IMR-90 (cell line): ENCODE measurements around the gene C11orf21. TPM values are rescaled to one million over a fixed set of nuclear protein-coding genes. Genes with fewer than 3 reads are reported as not detected.

Source experiments
- ATAC-seq: fragments of 200-7000 bp; cut with Tn5 transposase; 2 replicates; pipeline ENCODE4 v1.9.1; 2020; ENCODE audit warnings: low read depth, mild to moderate bottlenecking, moderate library complexity
- BruUV-seq: library from RNA; stranded (reverse); fragments of 400-500 nt; replicated peaks from 2 replicates; lab custom pipeline; 2021; lab: Mats Ljungman, UMichigan
- CTCF ChIA-PET: fragments of 300-600 bp; formaldehyde crosslinking; extraction: SDS; loops from one replicate; lab custom pipeline; 2021; ENCODE audit warnings: antibody characterized with exemption; lab: Yijun Ruan, JAX
- POLR2A ChIA-PET: fragments of 300-600 bp; sonication (Branson Sonifier 250); formaldehyde crosslinking; loops from one replicate; lab custom pipeline; 2022; ENCODE audit warnings: antibody characterized with exemption; ENCODE audit not compliant: unreplicated experiment; lab: Charles Lee
- DNase-seq: peaks from one replicate; pipeline ENCODE4 v3.0.0; 2013
- H2AFZ ChIP-seq: replicated peaks from 2 replicates; pipeline ENCODE3; 2013; ENCODE audit warnings: low read length, mild to moderate bottlenecking; ENCODE audit not compliant: poor library complexity
- H2AK5ac ChIP-seq: 2 replicates; pipeline ENCODE4 v1.6.1; 2013; ENCODE audit warnings: low read depth, low read length, inconsistent platforms
- H2AK9ac ChIP-seq: replicated peaks from 2 replicates; pipeline ENCODE3; 2013; ENCODE audit warnings: mild to moderate bottlenecking, low read depth, low read length, moderate library complexity; ENCODE audit not compliant: poor library complexity
- H2BK120ac ChIP-seq: 2 replicates; pipeline ENCODE4 v1.6.1; 2013; ENCODE audit warnings: low read depth, low read length, inconsistent platforms
- H2BK15ac ChIP-seq: 3 replicates; pipeline ENCODE4 v1.6.1; 2013; ENCODE audit warnings: low read depth, low read length, inconsistent platforms
- H2BK20ac ChIP-seq: 2 replicates; pipeline ENCODE4 v1.6.1; 2013; ENCODE audit warnings: low read depth, mild to moderate bottlenecking, inconsistent platforms, low read length, moderate library complexity
- H2BK5ac ChIP-seq: 2 replicates; pipeline ENCODE4 v1.6.1; 2013; ENCODE audit warnings: mild to moderate bottlenecking, low read depth, low read length, inconsistent platforms; ENCODE audit not compliant: poor library complexity, severe bottlenecking
- H3K14ac ChIP-seq: replicated peaks from 2 replicates; pipeline ENCODE4 v1.6.1; 2013; ENCODE audit warnings: low read depth, low read length, inconsistent platforms
- H3K18ac ChIP-seq: 2 replicates; pipeline ENCODE4 v1.6.1; 2013; ENCODE audit warnings: low read depth, low read length, control low read depth
- H3K23ac ChIP-seq: 2 replicates; pipeline ENCODE4 v1.6.1; 2013; ENCODE audit warnings: low read depth, low read length, inconsistent platforms
- H3K27ac ChIP-seq: 2 replicates; pipeline ENCODE4 v1.5.1; 2013; ENCODE audit warnings: mild to moderate bottlenecking, control low read depth, low read length; ENCODE audit not compliant: insufficient read depth
- H3K27me3 ChIP-seq: 2 replicates; pipeline ENCODE4 v1.6.1; 2013; ENCODE audit warnings: low read length; ENCODE audit not compliant: control insufficient read depth, insufficient read depth
- H3K36me3 ChIP-seq: 2 replicates; pipeline ENCODE4 v1.6.1; 2013; ENCODE audit warnings: low read length, mixed read lengths; ENCODE audit not compliant: control insufficient read depth, insufficient read depth
- H3K4ac ChIP-seq: 2 replicates; pipeline ENCODE4 v1.6.1; 2013; ENCODE audit warnings: low read depth, low read length, inconsistent platforms
- H3K4me1 ChIP-seq: 2 replicates; pipeline ENCODE4 v1.6.1; 2013; ENCODE audit warnings: low read length, mixed read lengths; ENCODE audit not compliant: control insufficient read depth, insufficient read depth
- H3K4me2 ChIP-seq: 2 replicates; pipeline ENCODE4 v1.6.1; 2013; ENCODE audit warnings: low read depth, mild to moderate bottlenecking, control low read depth, low read length, moderate library complexity
- H3K4me3 ChIP-seq: 2 replicates; pipeline ENCODE4 v1.5.1; 2013; ENCODE audit warnings: low read depth, mild to moderate bottlenecking, control low read depth, low read length, moderate library complexity; ENCODE audit not compliant: insufficient read depth
- H3K56ac ChIP-seq: 2 replicates; pipeline ENCODE4 v1.6.1; 2013; ENCODE audit warnings: low read length, inconsistent platforms; ENCODE audit not compliant: insufficient read depth; ENCODE audit errors: extremely low read depth
- H3K79me1 ChIP-seq, 2 experiments: 2 replicates each; pipeline ENCODE4 v1.6.1; 2013; ENCODE audit warnings: low read length in 2 of 2, inconsistent platforms in 1 of 2, low read depth in 1 of 2
- H3K9ac ChIP-seq: 2 replicates; pipeline ENCODE4 v1.6.1; 2013; ENCODE audit warnings: low read depth, low read length, control low read depth
- H3K9me1 ChIP-seq: 2 replicates; pipeline ENCODE4 v1.6.1; 2013; ENCODE audit warnings: low read length, inconsistent platforms; ENCODE audit not compliant: insufficient read depth
- H3K9me3 ChIP-seq: 2 replicates; pipeline ENCODE4 v1.6.1; 2013; ENCODE audit warnings: low read length; ENCODE audit not compliant: control insufficient read depth, insufficient read depth
- H4K20me1 ChIP-seq: 2 replicates; pipeline ENCODE4 v1.6.1; 2013; ENCODE audit warnings: low read length, inconsistent platforms; ENCODE audit not compliant: insufficient read depth
- H4K5ac ChIP-seq: 2 replicates; pipeline ENCODE4 v1.6.1; 2013; ENCODE audit warnings: mild to moderate bottlenecking, low read depth, low read length, control low read depth
- H4K8ac ChIP-seq, 2 experiments: 2 replicates each; pipeline ENCODE4 v1.6.1; 2013; ENCODE audit warnings: low read depth in 2 of 2, low read length in 2 of 2, control low read depth in 1 of 2, inconsistent platforms in 1 of 2
- H4K91ac ChIP-seq: 2 replicates; pipeline ENCODE4 v1.6.1; 2013; ENCODE audit warnings: low read depth, low read length, inconsistent platforms; ENCODE audit not compliant: insufficient read depth
- CEBPB ChIP-seq: IDR thresholded peaks from 2 replicates; pipeline ENCODE4 v1.6.1; 2012; ENCODE audit warnings: low read depth, low read length, improper control_type of control experiment
- FOS ChIP-seq: fragments of 150-350 bp; IDR thresholded peaks from 2 replicates; pipeline ENCODE4 v1.6.1; 2016; ENCODE audit warnings: low read depth, low read length
- MXI1 ChIP-seq: IDR thresholded peaks from 2 replicates; pipeline ENCODE4 v1.6.1; 2012; ENCODE audit warnings: low read depth, mild to moderate bottlenecking, low read length, moderate library complexity, borderline replicate concordance
- RAD21 ChIP-seq: IDR thresholded peaks from 2 replicates; pipeline ENCODE4 v1.6.1; 2012; ENCODE audit warnings: low read length, improper control_type of control experiment
- WGBS, 2 experiments: methylation state at CpG; one replicate each; pipeline versions ENCODE4 v1.1.5 to v1.1.7; 2013; ENCODE audit warnings: missing lambda C conversion rate in 2 of 2; ENCODE audit not compliant: insufficient read length in 1 of 2; ENCODE audit errors: extremely low coverage in 2 of 2; 5-methylcytosine and 5-hydroxymethylcytosine counted together
- dilution Hi-C: fragments of 300-500 bp; cut with HindIII; formaldehyde crosslinking; loops from one replicate; pipeline ENCODE4 v1.14.3; 2018; ENCODE audit warnings: low sequenced_read_pairs; ENCODE audit not compliant: unreplicated experiment
- in situ Hi-C: fragments of 300-500 bp; cut with MboI; formaldehyde crosslinking; loops from 3 replicates; pipeline ENCODE4 v1.14.3; 2019; ENCODE audit warnings: low sequenced_read_pairs, inconsistent platforms, mixed read lengths
- intact Hi-C: fragments of 100-400 bp; cut with micrococcal nuclease; formaldehyde crosslinking; loops from 2 replicates; pipeline ENCODE4 v1.10.0; 2022
- polyA plus RNA-seq, 3 experiments: library from polyadenylated mRNA; depleted of rRNA; stranded (reverse); fragments of >200 nt; gene quantifications; 2 replicates each; pipeline ENCODE4 v1.2.3, GENCODE V29; 2012; ENCODE audit warnings: low replicate concordance in 1 of 3
- total RNA-seq: library from RNA; depleted of rRNA; stranded (reverse); fragments of >200 nt; gene quantifications from 2 replicates; pipeline ENCODE4 v1.2.3, GENCODE V29; 2012
- TF ChIP-seq, protein P1 (sequence below): fragments of 150-350 bp; IDR thresholded peaks from 2 replicates; pipeline ENCODE4 v1.6.1; 2016; ENCODE audit warnings: low read depth, mild to moderate bottlenecking, low read length, moderate library complexity, borderline replicate concordance

The C11orf21 gene
- total and polyA plus RNA-seq, 2 of the 4 experiments (the other 2 are of a cell fraction), result not detected

DNA sequence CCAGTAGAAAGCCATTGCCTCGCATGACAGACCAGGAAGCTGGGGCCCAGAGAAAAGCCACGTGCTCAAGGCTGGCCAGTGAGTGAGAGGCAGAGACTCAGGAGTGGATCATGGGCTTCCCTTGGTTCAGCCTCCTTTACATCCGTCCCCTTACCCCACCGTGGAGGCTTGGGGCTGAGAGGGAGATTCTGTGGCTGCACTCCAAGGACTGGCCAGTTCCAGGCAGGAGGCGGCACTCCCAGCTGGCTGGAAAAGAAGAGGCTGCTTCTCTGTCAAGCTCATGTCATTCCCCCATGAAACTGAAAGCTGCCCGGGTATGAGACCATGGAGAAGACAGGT is 24.7 kb downstream of the C11orf21 start:
- H3K4me1 ChIP-seq, result no peaks in the 10 kb centered on the region
- no peak overlapping the region for H2AK9ac ChIP-seq
- no peak overlapping the region for H2BK15ac ChIP-seq
- peaks cover 53% of the 10 kb centered on the region for H3K27me3 ChIP-seq
- in situ Hi-C loops (no loop called here), dilution Hi-C loops (no loop called here), intact Hi-C loops (no loop called here)
- H4K5ac ChIP-seq, result no peak overlapping the region
- ATAC-seq (no peak; the same call in 1 of the 2 replicates), DNase-seq (no peak)
- H3K14ac ChIP-seq, result no peak overlapping the region
- H3K4me3 ChIP-seq, result no peak overlapping the region
- no peaks in the 10 kb centered on the region for H3K9me3 ChIP-seq
- H3K36me3 ChIP-seq, result no peaks in the 10 kb centered on the region
- BruUV-seq, result no TSS peak
- no peak overlapping the region for H3K27ac ChIP-seq
- ChIA-PET CTCF (no interaction called here), POLR2A (no interaction called here)
- no peak overlapping the region for H3K56ac ChIP-seq
- no peak overlapping the region for H3K9ac ChIP-seq
- H3K79me1 ChIP-seq, result no peaks in the 10 kb centered on the region
- no peak overlapping the region for H2BK5ac ChIP-seq
- H3K4me2 ChIP-seq, result no peak overlapping the region
- no peak overlapping the region for H2AFZ ChIP-seq
- H4K20me1 ChIP-seq, result no peaks in the 10 kb centered on the region
- no peaks in the 10 kb centered on the region for H3K9me1 ChIP-seq
- no peak overlapping the region for H3K23ac ChIP-seq
- no peak overlapping the region for H4K8ac ChIP-seq
- H3K4ac ChIP-seq, result no peak overlapping the region
- no peak overlapping the region for H2BK120ac ChIP-seq
- H2AK5ac ChIP-seq, result no peak overlapping the region
- no peak overlapping the region for H3K18ac ChIP-seq
- TF ChIP-seq MXI1 (no peak), FOS (no peak), CEBPB (no peak), RAD21 (no peak)
- TF ChIP-seq, protein P1, sequence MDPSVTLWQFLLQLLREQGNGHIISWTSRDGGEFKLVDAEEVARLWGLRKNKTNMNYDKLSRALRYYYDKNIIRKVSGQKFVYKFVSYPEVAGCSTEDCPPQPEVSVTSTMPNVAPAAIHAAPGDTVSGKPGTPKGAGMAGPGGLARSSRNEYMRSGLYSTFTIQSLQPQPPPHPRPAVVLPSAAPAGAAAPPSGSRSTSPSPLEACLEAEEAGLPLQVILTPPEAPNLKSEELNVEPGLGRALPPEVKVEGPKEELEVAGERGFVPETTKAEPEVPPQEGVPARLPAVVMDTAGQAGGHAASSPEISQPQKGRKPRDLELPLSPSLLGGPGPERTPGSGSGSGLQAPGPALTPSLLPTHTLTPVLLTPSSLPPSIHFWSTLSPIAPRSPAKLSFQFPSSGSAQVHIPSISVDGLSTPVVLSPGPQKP, result no peak
- WGBS, 2 experiments, result 33% methylated on average over 2 of the region's 6 CpGs; no CpG with 5 or more reads in 1 of the 2 experiments
- no peak overlapping the region for H2BK20ac ChIP-seq
- no peak overlapping the region for H4K91ac ChIP-seq
